Posterior vena cava (tissue), 2 donors: Measurements from ENCODE around the gene OR2AE1. TPM values are rescaled to one million over a fixed set of nuclear protein-coding genes. Genes with fewer than 3 reads are reported as not detected.

Experiments used
- DNase-seq: peaks from one replicate; pipeline ENCODE4 v3.0.0-alpha.2; 2020; ENCODE audit warnings: low spot score
- intact Hi-C, 2 donors: fragments of 100-400 bp; cut with DNase I; formaldehyde crosslinking; loops; one replicate each; pipeline versions ENCODE4 v1.14.1 to v1.14.2; 2022 to 2023
- total RNA-seq, 2 donors: library from RNA; stranded (reverse); fragmentation: NEBNext Ultra II Directional; extraction: Animal tissue kit (Norgen Biotek cat#: 25700); gene quantifications; one replicate each; pipeline ENCODE4 v1.2.1, GENCODE V29; 2021
- donor health status: DM: yes; HTN: yes; CAD: no.
- donor health status: DM: yes; HTN: yes; CAD: no.

The OR2AE1 gene
- total RNA-seq, 2 donors from 2014 or later, result 0.51 TPM; not detected in 1

DNA sequence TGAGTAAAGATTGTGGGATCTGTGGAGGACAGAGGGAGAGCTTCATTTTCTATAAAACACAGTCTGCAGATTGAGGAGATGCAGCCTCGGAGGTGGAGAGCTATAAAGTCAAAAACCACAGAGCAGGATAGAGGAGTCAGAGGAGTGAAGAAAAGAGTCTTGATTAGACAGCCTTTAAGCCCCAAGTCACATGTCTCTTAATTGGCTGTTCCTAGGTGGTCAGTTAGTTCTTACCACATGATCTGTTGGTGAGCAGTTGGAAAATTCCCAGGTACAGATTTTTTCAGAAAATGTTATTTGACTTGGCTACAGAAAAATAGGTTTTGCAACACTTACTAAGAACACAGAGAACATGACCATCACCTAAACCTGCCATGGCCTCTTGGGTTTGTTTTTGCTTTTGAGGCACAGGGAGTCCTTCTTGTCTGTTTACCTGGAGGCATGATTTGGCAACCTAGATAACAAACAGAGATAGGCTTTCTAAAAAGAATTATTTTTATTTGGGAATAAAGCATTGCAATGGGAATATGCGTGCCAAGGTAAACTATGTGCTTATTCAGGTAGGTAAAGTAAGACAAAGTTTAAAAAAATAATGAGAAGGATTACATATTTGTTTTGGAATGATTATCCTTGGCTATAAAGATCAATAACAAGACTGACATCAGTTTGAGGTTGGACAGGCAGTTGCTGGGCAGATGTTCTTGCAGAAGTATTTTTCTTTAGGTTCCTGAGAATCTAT is 49.6 kb downstream of the OR2AE1 start:
- no peak for DNase-seq
- intact Hi-C loops, result no loop called here

Other genes with a start within 250 kb of the OR2AE1 start
- 1 to 10 TPM in 1 of 2 donors, under 1 TPM in 1; 0.62 to 1.8 TPM for gene CYP3A5, start 197.0 kb downstream of the OR2AE1 start, total RNA-seq
- gene CYP3A7, start 141.8 kb downstream of the OR2AE1 start, total RNA-seq, result not detected
- gene CYP3A4, start 92.8 kb downstream of the OR2AE1 start, total RNA-seq, result not detected
- gene CYP3A43, start 49.0 kb downstream of the OR2AE1 start, total RNA-seq, result under 1 TPM in 1 of 2 donors, not detected in 1; 0.14 TPM
- gene TRIM4, start 42.5 kb upstream of the OR2AE1 start, total RNA-seq, result 10 to 100 TPM; 14.7 to 22.9 TPM
- gene GJC3, start 52.6 kb upstream of the OR2AE1 start, total RNA-seq, result not detected
- gene AZGP1, start 99.0 kb upstream of the OR2AE1 start, total RNA-seq, result 1 to 10 TPM in 1 of 2 donors, under 1 TPM in 1; 0.33 to 1.2 TPM
- gene ZKSCAN1, start 138.6 kb upstream of the OR2AE1 start, total RNA-seq, result 10 to 100 TPM; 47.4 to 53.1 TPM
- 10 to 100 TPM in 1 of 2 donors, 1 to 10 TPM in 1; 9.2 to 10.7 TPM for gene ZSCAN21, start 172.7 kb upstream of the OR2AE1 start, total RNA-seq
- 10 to 100 TPM; 17.0 to 18.0 TPM for gene ZNF3, start 204.7 kb upstream of the OR2AE1 start, total RNA-seq
- 10 to 100 TPM; 78.4 to 80.0 TPM for gene COPS6, start 211.9 kb upstream of the OR2AE1 start, total RNA-seq
- gene MCM7, start 224.4 kb upstream of the OR2AE1 start, total RNA-seq, result 10 to 100 TPM; 21.6 to 21.7 TPM
- gene AP4M1, start 224.6 kb upstream of the OR2AE1 start, total RNA-seq, result 10 to 100 TPM; 11.6 to 15.5 TPM
- 10 to 100 TPM; 34.3 to 35.4 TPM for gene TAF6, start 242.3 kb upstream of the OR2AE1 start, total RNA-seq
- gene CNPY4, start 242.6 kb upstream of the OR2AE1 start, total RNA-seq, result 10 to 100 TPM in 1 of 2 donors, 1 to 10 TPM in 1; 9.6 to 18.3 TPM
- 1 to 10 TPM; 1.6 to 1.7 TPM for gene MBLAC1, start 249.9 kb upstream of the OR2AE1 start, total RNA-seq